Activated gamma-delta T cell treated with Interleukin-2 at 50 U/mL for 16 hours (primary cell): ENCODE measurements around the gene RSBN1L.
"Not testable (repeated sequence)": the region's sequence is repeated elsewhere in the genome, so short reads cannot be mapped to it uniquely, and the experiment has no call there.

ENCODE experiments used
- DNase-seq: peaks from one replicate; pipeline ENCODE4 v3.0.0-alpha.2; 2020

RSBN1L gene

DNA sequence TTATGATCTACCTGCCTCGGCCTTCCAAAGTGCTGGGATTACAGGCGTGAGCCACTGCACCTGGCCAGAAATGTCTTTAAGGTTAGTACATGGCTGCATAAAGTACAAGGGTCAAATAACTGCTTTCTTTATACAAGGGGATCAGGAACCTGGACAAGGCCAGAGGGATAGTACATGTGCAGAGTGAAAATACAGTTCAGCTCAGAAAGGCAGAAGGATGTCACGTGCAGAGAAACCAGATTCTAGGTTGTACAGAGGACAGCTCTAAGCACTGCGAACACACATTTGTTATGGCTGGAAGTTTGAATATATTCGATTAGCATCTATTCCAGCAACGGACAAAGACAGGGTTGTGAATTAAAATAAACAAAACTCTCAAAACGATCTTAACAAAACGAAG lies 6.0 kb upstream of the RSBN1L start:
- no peak for DNase-seq

DNA sequence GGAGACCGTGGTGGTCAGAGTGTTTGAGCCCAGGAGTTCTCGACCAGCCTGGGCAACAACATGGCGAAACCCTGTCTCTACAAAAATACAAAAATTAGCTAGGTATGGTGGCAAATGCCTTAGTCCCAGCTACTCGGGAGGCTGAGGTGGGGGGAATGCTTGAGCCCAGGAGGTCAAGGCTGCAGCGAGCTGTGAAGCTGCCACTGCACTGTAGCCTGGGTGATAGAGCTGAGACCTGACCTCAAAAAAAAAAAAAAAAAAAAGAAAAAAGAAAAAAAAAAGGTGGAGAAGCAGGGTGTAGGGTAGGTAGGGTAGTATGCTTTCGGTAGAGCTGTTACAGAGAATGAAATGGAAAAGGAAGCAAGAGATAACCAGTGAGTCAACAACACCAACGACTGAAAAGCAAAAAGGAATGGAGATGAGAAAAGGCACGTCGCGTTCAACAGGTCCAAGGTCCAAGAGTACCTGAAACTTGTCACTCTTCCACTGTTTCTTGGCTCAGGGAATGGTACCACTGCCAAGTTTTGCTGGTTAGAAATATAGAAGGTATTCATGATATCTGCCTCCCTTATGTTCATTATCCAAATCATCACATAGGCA lies 4.3 kb upstream of the RSBN1L start:
- DNase-seq: no peak

DNA sequence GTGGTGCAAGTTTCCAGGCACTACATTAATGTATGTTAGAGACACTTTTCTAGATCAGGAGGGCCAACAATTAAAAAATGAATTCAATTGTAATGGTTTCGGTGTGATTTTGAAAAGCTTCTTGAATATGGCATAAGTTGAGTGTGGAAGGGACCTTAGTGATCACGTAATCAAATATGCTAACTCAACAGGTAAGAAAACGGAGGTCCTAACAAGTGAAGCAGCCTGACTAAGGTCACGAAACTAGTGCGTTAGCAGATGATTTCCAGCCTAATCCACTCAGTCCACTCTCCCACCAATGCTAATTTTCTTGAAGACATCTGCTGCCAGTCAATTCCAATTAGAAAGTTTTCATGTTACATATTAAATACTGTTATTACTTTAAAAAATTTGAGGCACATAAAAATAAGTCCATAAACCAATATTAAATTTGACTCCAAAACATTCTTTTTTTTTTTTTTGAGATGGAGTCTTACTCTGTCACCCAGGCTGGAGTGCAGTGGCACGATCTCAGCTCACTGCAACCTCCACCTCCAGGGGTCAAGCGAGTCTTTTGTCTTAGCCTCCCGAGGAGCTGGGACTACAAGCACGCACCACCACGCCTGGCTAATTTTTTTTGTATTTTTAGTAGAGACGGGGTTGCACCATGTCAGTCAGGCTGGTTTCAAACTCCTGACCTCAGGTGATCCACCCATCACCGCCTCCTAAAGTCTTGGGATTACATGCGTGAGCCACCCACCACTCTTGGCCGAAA lies 2.3 kb upstream of the RSBN1L start:
- DNase-seq: no peak

DNA sequence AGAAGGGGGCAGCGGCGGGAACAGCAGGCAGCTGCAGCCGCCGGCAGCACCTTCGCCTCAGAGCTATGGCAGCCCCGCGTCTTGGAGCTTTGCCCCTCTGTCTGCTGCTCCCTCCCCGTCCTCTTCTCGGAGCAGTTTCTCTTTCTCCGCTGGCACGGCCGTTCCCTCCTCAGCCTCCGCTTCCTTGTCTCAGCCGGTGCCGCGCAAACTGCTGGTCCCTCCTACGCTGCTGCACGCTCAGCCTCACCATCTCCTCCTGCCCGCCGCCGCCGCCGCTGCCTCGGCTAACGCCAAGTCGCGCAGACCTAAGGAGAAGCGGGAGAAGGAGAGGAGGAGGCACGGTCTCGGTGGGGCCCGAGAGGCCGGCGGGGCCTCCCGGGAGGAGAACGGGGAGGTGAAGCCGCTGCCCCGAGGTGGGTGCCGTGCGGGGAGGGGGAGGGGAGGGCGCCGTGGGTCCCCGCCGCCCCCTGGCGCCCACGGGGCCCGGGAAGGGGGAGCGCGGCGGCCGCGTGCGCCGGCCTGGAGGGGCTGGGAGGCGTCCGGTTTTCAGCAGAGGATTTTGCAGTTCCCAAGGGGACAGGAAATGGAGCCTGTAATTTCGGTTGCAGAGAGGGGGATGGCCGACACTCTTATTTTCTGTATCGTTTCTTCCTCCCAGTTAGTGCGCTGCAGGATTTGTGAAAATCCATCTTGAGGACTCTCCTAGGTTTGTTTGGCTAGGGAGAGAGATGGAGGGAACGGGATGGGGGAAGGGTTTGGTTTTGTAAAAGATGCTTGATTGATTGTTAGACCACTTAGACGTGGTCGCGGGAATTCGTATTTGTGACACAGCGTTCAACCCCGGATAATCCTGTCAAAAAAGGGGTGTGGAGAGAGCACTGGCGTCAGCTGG lies 630 bp downstream of the RSBN1L start:
- peak; percentile 47 for DNase-seq

DNA sequence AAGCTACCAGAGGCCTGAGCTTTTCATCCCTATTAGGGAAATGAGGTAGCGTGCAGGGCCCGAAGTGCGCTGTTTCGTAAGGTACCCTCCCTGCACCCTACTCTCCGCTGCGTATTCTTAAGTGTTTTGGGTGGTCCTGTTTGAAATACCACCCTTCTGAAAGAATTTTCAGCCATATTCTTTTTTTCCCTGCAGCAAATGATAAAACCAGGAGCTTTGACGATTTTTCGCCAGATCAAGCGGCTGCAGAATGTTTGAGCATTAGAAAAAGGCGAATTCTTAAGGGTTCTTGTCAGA lies 1.2 kb downstream of the RSBN1L start:
- DNase-seq: no peak

DNA sequence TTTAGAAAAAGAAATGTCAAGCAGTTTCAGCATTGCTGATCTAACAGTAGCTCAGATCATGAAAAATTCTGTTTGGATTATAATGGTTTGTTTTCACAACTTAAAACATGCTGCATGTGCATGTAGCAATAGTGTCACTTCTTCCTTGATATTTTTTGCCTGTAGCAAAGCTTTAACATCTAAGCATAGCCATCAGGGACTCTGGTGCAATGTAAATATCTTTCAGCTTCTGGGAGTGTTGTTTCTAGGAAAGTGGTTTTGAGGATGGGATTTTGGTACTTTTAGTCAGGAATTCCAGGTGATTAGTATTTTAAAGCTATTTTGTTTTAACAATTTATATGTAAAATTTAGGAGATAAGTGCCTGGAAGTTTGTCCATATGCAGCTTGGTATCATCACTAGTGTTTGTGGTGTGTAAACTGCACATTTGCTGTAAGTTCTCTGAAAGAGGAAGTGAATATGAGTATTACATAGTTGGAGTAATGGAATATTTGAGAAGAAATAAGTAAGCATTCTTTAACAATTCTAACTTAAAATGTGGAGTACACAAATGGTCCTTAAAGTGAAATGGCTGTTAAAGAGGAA lies 1.9 kb downstream of the RSBN1L start:
- no peak for DNase-seq

DNA sequence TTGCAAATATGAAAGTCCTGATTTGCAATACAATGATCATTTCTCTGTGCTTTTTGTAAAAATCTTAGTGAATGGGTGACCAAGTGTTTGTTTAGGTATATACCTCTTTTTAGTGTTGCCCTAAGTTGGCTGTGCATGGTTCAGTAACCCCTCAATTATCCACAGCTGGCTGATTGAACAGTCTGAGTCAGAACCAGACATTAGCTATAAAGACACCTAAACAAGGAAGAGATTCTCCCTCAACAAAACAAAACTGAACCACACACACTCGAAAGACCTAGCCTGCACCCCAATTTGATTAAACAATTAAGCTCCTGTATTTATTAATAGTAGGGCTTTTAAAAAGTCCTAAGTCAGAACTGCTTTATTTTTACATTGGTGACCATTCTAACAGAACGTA lies 2.8 kb downstream of the RSBN1L start:
- no peak for DNase-seq

DNA sequence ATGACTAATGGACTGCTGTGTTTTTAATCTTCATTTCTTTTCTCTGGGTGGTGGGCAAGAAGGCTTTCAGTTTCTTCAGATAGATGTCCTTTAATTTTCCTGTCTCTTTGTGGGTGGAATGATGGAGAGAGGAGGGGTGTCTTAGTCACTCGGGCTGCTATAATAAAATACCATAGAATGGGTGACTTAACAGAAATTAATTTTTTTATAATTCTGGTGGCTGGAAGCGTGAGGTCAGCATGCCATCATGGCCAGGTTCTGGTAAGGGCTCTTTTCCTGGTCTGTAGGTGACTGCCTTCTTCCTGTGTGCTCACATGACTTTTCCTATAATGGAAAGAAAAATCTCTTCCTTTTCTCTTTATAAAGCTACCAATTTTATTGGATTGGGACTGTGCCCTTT lies 6.3 kb downstream of the RSBN1L start:
- no peak for DNase-seq

DNA sequence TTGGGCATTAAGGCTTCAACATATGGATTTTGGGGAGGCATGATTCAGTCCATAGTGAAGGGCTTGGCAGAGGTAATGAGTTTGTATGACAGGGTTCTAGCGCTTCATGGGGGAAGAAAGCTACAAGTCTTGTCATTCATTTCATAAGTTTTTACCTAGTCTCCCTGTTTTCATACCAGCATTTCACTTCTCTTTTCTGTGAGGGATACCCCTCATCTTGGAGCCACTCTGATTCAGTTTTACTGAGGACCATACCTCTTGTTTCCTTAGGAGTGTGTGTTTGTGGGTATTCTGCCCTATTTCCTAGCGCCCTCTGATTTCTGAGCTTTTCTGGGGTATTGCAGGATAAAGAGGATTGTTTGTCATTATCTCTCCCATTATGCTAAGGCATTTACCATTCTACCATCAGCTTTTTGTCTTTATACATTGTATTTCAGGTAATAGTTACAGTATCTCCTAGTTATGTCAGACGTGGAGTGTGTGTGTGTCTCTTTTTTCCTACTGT lies 6.8 kb downstream of the RSBN1L start:
- no peak for DNase-seq

DNA sequence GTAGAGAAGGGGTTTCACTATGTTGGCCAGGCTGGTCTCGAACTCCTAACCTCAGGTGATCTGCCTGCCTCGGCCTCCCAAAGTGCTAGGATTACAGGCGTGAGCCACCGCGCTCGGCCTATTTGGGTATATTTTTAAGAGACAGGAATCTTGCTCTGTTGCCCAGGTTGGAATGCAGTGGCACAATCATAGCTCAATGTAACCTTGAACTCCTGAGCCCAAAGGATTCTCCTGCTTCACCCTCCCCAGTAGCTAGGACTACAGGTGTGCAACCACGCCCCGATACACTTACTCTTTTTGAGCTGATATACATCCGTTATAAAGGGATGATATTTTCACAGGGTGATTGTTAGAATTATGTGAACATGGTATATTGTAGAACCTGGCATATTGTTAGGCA lies 7.4 kb downstream of the RSBN1L start:
- DNase-seq: not testable (repeated sequence)

DNA sequence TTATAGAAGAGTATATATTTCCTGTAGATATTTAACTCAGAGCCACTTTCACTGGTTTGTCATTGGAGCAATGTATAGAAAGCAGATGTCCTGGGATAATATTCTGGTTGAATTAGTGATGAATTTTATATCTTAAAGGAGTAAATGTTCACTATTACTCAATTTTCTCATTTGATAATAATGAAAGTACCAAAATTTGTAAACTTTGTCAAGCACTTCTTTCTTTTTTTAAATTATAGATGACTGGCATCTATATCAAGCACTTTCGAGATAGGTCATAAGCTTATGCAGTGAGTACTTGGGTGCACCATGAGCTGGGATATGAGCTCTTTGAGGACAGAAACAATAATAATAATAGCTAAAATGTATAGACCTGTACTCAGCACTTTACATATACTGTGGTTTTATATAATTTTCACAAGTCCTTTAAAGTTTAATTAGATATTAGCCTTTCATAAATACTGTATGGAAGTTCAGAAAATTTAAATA lies 11.3 kb downstream of the RSBN1L start:
- DNase-seq: no peak

DNA sequence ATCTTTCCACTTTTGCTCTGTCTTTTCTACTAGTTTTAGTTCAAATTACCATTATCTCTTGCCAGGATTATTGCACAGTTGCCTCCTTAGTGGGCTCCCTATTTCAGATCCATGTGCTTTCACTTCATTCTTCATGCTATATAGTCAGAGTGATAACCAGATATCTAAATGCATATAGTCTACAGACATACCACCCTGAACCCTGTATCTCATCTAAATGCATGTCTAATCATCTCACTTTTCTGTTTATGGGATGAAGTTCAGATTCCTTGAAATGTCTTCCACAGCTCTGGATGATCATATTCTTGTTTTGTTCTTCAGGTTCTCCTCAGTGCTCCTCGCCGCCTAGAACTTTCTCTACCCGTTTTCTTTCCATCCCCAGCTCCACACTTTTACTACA lies 13.8 kb downstream of the RSBN1L start:
- DNase-seq: no peak

DNA sequence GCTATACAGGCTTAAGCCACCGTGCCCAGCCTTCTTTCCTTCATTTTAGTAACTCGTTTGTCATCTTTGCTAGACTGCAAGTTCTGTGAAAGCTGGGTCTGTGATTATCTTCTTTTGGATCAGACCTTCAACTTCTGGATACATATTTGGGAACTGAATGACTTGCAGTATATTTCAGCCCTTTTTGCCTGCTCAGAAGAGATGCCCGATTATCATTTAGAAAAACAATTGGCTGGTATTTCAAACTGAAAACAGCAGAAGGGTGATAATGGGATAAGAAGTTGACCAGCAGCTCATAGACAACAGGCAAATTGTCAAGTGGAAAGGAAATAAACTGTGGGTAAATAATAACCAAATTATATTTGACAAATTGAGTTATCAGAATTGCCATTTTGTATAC lies 14.6 kb downstream of the RSBN1L start:
- no peak for DNase-seq

DNA sequence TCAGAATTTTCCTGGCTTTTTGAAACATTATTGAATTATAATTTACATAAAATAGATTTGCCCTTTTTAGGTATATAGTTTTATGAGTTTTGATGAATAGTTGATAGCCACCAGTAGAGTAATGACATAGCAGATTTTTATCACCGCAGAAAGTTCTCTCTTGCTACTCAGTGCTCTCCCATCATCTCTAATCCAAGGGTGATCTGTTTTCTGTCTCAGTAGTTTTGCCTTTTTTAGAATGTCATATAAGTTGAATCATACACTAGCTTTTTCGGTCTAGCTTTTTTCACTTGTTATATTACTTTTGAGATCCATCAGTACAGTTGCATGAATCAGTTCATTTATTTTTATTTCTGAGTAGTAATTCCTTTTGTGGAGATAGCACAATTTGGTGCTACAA lies 17.9 kb downstream of the RSBN1L start:
- DNase-seq: no peak

DNA sequence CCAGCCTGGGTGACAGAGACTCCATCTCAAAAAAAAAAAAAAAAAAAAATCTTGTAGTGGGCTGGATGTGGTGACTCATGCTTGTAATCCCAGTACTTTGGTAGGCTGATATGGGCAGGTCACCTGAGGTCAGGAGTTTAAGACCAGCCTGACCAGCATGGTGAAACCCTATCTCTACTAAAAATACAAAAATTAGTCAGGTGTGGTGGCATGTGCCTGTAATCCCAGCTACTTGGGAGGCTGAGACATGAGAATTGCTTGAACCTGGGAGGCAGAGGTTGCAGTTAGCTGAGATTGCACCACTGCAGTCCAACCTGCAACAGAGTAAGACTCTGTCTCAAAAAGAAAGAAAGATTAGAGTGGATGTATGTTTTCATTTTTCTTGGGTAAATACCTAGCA lies 18.7 kb downstream of the RSBN1L start:
- DNase-seq: not testable (repeated sequence)

DNA sequence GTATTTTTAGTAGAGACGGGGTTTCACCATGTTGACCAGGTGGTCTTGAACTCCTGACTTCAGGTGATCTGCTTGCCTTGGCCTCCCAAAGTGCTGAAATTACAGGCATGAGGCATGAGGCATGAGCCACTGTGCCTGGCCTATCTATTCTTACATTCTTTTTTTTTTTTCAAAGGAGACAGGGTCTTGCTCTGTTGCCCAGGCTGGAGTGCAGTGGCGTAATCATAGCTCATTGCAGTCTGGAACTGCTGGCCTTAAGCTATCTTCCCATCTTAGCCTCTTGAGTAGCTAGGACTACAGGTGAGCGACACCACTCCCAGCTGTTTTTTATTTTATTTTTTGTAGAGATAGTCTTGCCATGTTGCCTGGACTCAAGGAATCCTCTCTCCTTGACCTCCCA lies 20.5 kb downstream of the RSBN1L start:
- DNase-seq: no peak

DNA sequence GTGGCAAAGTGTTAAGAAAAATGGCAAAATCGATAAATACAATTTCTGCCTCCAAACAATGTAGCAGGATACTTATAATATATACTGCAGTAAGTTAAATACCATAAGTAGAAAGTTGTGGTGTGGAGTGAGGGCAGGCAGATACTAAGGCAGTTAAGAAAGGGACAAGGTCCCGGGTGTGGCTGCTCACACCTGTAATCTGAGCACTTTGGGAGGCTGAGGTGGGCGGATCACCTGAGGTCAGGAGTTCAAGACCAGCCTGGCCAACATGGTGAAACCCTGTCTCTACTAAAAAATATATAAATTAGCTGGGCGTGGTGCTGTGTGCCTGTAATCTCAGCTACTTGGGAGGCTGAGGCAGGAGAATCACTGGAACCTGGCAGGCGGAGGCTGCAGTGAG lies 21.3 kb downstream of the RSBN1L start:
- not testable (repeated sequence) for DNase-seq

DNA sequence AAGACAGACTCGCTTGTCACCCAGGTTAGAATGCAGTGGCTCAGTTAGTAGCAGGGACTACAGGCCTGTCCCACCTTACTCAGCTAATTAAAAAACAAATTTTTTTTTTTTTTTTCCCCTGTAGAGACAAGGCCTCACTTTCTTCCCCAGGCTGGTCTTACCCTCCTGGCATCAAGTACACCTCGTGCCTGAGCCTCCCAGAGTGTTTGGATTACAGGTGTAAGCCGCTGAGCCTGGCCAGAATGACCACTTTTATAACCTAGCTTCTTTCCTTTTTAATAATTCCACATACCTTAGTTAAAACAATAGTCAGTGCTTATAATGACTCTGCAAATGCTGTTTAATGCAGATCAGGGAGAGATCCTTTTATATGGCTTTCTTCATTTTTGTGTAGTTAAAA lies 31.3 kb downstream of the RSBN1L start:
- no peak for DNase-seq

DNA sequence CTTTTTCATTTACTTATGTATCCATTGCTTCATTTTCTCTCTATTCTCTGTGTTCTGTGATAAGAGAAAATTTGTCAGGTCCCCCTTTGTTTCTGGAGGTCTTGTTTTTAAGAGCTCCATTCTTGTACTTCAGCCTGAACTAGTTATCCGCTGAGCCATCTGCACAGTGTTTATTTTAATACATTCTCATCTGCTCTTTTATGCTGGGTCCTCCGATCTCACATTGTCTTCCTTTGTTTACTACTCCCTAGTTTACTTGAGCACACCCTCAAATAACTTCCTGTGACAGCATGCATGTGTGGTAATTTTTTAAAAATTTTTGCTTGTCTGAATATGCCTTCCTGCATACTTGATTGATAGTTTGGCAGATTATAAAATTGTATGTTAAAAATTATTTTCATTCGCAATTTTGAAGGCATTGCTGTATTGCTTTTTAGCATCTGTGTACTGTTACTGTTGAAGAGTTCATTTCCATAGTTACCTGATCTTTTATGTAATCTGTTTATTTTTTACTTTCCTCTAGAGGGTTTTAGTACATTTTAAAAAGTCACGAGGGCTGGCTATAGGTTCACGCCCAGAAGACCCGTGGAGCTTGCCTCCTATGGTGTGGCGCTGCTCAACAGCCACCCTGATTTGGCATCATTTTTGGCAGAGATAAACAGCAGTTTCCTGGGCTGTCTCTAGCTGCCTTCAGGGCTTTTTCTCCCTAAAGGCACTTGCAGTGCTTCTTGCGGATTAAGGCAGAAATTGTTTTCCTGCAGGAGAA lies 31.9 kb downstream of the RSBN1L start:
- DNase-seq: peak; percentile 13

DNA sequence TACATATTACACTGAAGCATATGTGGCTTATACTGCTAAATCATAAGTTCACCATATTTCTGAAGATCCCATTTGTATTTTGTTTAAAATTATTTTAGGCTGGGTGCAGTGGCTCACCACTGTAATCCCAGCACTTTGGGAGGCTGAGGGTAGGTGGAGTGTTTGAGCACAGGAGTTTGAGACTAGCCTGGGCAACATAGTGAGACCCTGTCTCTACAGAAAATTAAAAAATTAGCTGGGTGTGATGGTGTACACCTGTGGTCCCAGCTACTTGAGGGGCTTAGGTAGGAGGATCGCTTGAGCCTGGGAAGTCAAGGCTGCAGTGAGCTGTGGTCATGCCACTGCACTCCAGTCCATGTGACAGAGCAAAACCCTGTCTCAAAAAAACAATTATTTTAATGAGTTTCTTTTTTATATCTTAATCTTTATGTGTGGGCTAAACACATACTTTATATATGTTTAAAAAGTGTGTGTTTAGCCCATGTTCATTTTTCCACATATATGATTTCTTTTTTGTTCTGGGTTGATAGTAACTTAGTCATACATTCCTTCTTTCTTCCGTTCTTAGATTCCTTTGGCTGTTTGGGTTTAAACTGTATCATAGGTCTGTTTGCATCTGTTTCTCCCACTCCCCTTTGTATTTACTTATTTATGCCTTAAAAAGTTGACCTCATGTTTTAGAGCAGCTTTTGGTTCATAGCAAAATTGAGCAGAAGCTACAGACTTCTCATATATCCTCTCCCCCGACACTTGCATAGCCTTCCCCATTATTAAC lies 33.5 kb downstream of the RSBN1L start:
- no peak for DNase-seq

DNA sequence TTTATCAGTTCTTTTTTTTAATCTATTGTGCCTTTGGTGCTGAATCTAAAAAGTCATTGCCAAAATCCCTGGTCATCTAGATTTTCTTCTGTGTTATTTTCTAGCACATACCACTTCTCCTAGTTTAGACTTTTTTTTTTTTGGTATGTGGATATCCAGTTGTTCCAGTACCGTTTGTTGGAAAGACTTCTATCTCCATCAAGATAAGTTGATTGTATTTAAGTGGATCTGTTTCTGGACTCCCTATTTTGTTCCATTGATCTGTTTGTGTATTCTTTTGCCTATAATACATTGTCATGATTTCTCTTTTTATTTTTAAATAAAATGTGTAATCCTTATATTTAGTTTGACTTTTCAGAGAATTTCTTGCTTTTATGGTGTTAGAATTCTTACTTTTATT lies 35.5 kb downstream of the RSBN1L start:
- DNase-seq: no peak
